GM10847 (cell line): ENCODE measurements around the gene AKAP13.

ENCODE experiments used
- POLR2A ChIP-seq: IDR thresholded peaks from 2 replicates; pipeline ENCODE4 v1.6.1; 2011; ENCODE audit not compliant: insufficient read length; ENCODE audit errors: extremely low read depth

The AKAP13 gene

DNA sequence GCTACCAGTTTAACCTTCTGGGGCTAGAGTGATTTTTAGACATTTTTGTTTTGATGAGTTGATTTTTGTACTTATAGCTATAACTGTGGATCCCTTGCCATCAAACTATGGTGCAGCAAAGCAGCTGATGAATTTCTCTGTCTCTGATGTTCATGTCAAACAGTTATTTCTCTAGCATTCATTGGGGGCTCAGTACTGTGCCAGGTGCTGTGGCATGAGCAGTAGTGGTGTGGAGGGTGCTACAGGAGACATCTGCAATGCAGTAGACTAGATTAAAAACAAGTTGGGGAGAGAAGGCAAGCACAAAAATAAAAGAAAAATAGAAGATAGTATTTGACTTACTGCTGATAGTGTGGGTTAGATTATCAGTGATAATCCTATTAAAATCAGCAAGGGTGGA lies 95.3 kb downstream of the AKAP13 start:
- no peak for TF ChIP-seq POLR2A

- no peak for TF ChIP-seq POLR2A
Observed at GRCh38 chr15:85477061-85477460, 96.7 kb downstream of the AKAP13 start.

- no peak for TF ChIP-seq POLR2A
Observed at GRCh38 chr15:85477730-85478129, 97.3 kb downstream of the AKAP13 start.

GRCh38 chr15:85479071-85479647 lies 98.8 kb downstream of the AKAP13 start:
- no peak for TF ChIP-seq POLR2A

DNA sequence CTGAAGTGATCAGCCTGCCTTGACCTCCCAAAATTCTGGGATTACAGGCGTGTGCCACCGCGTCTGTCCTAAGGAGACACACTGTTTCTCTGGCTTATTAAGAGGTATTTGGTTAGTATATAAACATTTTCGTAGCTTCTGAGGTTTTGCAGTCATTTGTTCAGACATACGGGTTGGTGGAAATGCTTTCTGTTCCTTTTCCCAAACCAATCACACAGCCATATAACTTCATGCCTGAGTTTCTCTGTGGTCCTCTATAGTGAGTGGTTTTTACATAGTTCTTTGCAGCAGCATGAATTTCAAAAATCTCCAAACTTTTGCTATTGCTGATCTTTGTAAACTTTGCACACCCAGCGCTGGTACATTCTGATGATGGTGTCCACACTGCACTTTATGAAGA lies 100.5 kb downstream of the AKAP13 start:
- no peak for TF ChIP-seq POLR2A

GRCh38 chr15:85482894-85483293 lies 102.5 kb downstream of the AKAP13 start:
- TF ChIP-seq POLR2A: no peak

DNA sequence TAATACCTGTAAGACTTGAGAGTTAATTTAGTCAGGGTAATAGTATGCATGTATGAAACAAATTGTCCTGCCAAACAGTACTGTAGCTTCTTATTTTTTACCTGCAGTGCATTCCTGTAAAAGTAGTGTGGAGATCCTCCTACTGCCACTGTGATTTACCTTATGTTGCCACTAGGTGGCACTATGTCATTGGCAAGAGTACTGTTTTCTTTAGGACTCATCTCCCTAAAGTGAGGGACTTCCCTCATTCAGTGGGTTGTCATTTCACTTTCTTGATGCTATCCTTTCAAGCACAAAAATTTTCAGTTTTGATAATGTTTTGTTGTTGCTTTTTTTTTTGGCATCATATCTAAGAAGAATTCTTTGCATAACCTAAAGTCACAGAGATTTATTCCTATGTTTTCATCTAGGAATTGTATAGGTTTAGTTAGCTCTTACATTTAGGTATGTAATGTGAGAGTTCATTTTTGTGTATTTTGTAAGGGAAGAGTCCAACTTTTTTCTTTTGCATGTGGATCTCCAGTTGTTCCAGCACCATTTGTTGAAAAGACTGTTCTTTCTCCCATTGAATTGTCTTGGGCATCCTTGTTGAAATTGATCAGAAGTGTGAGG lies 105.7 kb downstream of the AKAP13 start:
- no peak for TF ChIP-seq POLR2A

- no peak for TF ChIP-seq POLR2A
Observed at GRCh38 chr15:85488997-85489396, 108.6 kb downstream of the AKAP13 start.

- TF ChIP-seq POLR2A: no peak
Observed at GRCh38 chr15:85489773-85490493, 109.5 kb downstream of the AKAP13 start.

GRCh38 chr15:85490856-85491255 lies 110.5 kb downstream of the AKAP13 start:
- no peak for TF ChIP-seq POLR2A

DNA sequence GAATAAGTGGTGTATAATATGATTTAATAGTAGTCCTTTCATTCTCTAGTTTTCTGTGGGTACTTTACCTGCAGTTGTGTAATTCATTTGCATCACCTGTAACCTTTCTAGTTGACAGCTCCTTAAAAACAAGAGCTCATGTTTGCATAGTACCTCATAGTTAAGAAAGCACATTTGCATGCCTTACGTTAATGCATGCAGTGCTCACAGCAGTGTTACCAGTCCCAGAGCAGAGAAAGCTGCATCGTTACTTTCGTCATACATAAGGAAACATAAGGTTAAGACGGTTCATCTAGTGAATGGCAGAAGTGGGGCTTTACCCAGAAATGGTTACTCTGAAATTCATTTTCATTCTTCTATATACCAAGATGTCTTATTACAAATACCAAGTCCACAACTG lies 111.3 kb downstream of the AKAP13 start:
- TF ChIP-seq POLR2A: no peak

- TF ChIP-seq POLR2A: no peak
Observed at GRCh38 chr15:85492406-85492805, 112.0 kb downstream of the AKAP13 start.

DNA sequence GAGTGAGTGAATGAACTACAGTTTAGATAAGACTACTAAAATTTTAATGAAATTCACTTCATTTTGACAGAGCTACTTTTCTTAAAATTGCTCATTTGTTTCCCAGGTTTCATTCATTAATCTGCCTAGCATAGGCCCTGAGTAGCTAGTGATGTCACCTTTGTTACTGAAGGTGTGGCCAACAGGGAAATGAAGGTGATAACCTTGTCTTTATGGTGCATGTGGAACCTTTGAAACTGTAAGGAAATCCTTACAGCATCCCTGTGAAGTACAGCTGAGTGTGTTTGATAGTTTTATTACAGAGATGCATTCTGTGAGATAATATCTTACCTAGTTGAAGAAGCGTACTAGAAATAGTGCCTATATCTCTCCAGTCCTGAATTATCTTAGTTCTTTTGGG lies 112.9 kb downstream of the AKAP13 start:
- no peak for TF ChIP-seq POLR2A

GRCh38 chr15:85494048-85494777 lies 113.8 kb downstream of the AKAP13 start:
- no peak for TF ChIP-seq POLR2A

- no peak for TF ChIP-seq POLR2A
Observed at GRCh38 chr15:85495096-85495495, 114.7 kb downstream of the AKAP13 start.

- no peak for TF ChIP-seq POLR2A
Observed at GRCh38 chr15:85495544-85495943, 115.1 kb downstream of the AKAP13 start.
